ENCODE data around the gene KRT74.

Gene KRT74

DNA sequence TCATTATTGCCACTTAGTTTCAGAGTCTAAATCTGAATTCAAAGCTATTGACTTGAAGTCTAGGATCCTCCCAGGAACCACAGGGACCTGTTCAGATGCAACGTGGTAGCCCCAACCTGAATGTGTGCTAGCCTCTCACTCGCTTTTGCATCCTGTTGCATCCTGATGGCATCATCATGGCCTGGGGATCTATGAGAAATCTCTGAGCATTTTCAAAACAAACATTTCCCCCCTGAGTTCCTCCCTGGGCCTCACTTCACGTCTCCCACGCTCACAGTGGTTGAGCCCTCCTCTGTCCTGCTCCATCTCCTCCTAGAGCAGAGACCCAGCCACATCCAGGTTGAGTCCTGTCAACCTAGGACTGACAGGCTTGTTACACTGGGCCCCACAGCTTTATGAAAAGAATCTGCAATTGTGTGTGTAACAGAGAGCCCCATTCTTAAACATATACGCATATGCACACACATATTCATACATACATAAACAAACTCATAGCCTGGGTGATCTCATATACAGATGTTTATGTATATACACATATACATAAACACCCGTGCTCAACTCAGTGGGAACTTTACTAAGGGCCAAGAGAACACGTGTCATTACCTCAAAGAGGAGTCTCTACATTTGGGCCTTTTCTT, 33.1 kb upstream of the KRT74 start:
- no peak for DNase-seq (ENCODE audit: low read depth, low spot score)
- no peak for TF ChIP-seq POLR2AphosphoS5 (IDR thresholded peaks at IDR 0.05; ENCODE audit: borderline replicate concordance, low read depth, low read length)
- TF ChIP-seq EZH2 (IDR thresholded peaks at IDR 0.05): no peak
- no peak for TF ChIP-seq FOXP2 (optimal IDR thresholded peaks at IDR 0.05; ENCODE audit: control extremely low read depth, extremely low read length, insufficient read depth)
- H3K27ac ChIP-seq: no peak overlapping the region
- no peaks in the 10 kb centered on the region for H3K36me3 ChIP-seq (ENCODE audit: insufficient read depth, low read length)
- no peak overlapping the region for H3K4me3 ChIP-seq
- H3K9me3 ChIP-seq (ENCODE audit: low read depth, low read length): no peaks in the 10 kb centered on the region
- no peak overlapping the region for H3K9ac ChIP-seq (ENCODE audit: insufficient read length)

DNA sequence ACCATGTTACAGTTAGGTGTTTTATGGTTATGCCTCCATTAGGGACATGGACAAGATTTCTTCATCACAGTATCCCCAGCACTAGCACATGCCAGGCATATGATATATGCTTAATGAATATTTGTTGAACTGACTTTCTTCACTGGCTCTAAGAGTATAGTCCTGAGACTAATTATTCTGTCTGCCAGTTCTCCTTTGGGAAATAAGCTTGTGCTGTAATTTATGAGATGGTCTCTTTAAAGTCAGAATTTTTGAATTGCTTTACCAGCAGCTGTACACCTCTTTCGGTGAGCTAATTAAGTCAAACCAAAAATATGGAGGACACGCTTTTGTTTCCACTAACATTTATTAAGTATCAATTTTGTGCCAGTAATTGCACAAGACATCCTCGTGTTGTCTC, 32.5 kb upstream of the KRT74 start:
- no peak overlapping the region for H3K4me3 ChIP-seq
- H3K9ac ChIP-seq (ENCODE audit: insufficient read length): no peak overlapping the region
- no peak for TF ChIP-seq EZH2 (IDR thresholded peaks at IDR 0.05)
- no peak for TF ChIP-seq POLR2AphosphoS5 (IDR thresholded peaks at IDR 0.05; ENCODE audit: borderline replicate concordance, low read depth, low read length)
- no peak for TF ChIP-seq FOXP2 (optimal IDR thresholded peaks at IDR 0.05; ENCODE audit: control extremely low read depth, extremely low read length, insufficient read depth)
- no peaks in the 10 kb centered on the region for H3K9me3 ChIP-seq (ENCODE audit: low read depth, low read length)
- no peaks in the 10 kb centered on the region for H3K36me3 ChIP-seq (ENCODE audit: insufficient read depth, low read length)
- no peak for DNase-seq (ENCODE audit: low read depth, low spot score)
- H3K27ac ChIP-seq: no peak overlapping the region

DNA sequence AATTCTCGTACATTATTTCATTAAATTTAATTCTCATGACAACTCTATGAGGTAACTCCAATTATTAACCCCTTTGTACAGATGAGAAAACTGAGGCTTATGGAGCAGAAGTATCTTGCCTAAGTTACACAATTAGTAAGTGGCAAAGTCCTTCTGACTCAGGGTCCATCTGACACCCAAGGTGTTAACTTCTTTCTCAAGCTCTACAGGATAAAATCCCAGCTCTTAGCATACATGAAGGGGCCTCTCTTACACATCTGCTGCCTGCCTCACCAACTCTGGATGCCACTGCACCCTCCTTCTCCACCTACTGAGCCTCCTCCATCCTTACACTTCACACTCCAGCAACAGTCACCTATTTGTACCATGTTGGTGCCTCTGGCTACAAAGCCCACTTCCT, 31.9 kb upstream of the KRT74 start:
- DNase-seq (ENCODE audit: low read depth, low spot score): no peak
- Histone ChIP-seq H3K9ac (ENCODE audit: insufficient read length) (no peak overlapping the region), H3K4me3 (no peak overlapping the region), H3K9me3 (ENCODE audit: low read depth, low read length) (no peaks in the 10 kb centered on the region), H3K27ac (no peak overlapping the region), H3K36me3 (ENCODE audit: insufficient read depth, low read length) (no peaks in the 10 kb centered on the region)
- no peak for TF ChIP-seq FOXP2 (optimal IDR thresholded peaks at IDR 0.05; ENCODE audit: control extremely low read depth, extremely low read length, insufficient read depth)

DNA sequence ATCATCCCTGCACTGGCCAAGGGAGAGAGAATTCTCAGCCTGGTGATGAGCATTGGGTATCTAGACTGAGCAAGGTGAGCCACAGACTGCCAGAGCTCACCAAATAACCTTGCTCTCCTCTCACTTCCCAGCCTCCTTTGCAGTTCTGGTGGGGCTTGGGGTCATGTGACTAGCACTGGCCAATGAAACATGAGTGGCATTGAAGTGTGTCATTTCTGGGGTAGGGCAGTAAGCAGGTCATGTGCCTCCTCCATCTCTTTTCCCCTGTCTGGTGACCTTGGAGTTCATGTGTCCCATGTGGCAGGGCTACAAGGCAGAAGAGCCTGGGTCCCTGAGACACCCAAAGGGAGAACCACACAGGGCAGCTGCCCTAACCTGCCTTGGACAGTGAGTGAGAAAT, 31.2 kb upstream of the KRT74 start:
- H3K27ac ChIP-seq: no peak overlapping the region
- no peaks in the 10 kb centered on the region for H3K36me3 ChIP-seq (ENCODE audit: insufficient read depth, low read length)
- no peak overlapping the region for H3K9ac ChIP-seq (ENCODE audit: insufficient read length)
- no peak for DNase-seq (ENCODE audit: low read depth, low spot score)
- H3K9me3 ChIP-seq (ENCODE audit: low read depth, low read length): no peaks in the 10 kb centered on the region
- no peak overlapping the region for H3K4me3 ChIP-seq
- TF ChIP-seq POLR2AphosphoS5 (IDR thresholded peaks at IDR 0.05; ENCODE audit: borderline replicate concordance, low read depth, low read length) (no peak), EZH2 (IDR thresholded peaks at IDR 0.05) (no peak), FOXP2 (optimal IDR thresholded peaks at IDR 0.05; ENCODE audit: control extremely low read depth, extremely low read length, insufficient read depth) (no peak)

DNA sequence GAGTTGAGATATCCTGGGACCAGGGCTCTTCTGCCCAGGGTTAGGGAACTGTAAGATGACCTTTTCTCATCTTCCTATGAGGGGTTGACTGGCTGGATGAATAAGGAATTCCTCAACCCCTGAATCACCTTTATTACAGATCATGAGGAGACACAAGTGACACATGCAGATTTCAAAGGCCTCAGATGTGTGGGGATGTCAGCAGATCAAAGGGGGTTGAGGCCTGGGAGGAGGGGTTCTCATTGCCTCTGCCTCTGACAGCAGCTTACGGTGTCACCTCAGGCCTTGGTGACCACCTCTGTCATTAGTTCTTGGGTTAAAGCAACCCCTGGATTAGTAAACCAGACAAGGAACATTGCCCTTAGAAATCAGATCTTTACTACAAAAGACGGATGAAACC, 29.7 kb upstream of the KRT74 start:
- TF ChIP-seq POLR2AphosphoS5 (IDR thresholded peaks at IDR 0.05; ENCODE audit: borderline replicate concordance, low read depth, low read length): no peak
- no peak for TF ChIP-seq EZH2 (IDR thresholded peaks at IDR 0.05)
- no peak for TF ChIP-seq FOXP2 (optimal IDR thresholded peaks at IDR 0.05; ENCODE audit: control extremely low read depth, extremely low read length, insufficient read depth)
- H3K4me3 ChIP-seq: no peak overlapping the region
- DNase-seq (ENCODE audit: low read depth, low spot score): no peak
- H3K36me3 ChIP-seq (ENCODE audit: insufficient read depth, low read length): no peaks in the 10 kb centered on the region
- no peak overlapping the region for H3K27ac ChIP-seq
- H3K9ac ChIP-seq (ENCODE audit: insufficient read length): no peak overlapping the region
- no peaks in the 10 kb centered on the region for H3K9me3 ChIP-seq (ENCODE audit: low read depth, low read length)

DNA sequence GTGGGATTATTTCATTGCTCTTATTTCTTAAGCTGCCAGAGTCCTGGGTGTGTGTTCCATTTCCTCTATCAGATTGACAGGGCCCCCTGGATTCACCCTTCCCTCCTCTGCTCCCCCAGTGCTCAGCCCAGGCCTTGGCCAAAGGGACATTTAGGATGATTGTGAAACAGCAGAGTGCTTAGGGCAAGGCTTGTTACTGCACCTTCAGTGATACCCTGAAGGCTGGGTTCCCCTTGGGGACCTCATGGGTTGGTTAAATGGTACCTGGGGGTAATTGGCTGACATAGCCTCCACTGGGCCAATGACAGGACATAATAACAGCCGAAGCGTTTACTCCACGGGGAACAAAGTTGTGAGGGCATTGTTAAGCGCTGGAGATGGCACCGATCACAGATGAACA, 28.9 kb upstream of the KRT74 start:
- TF ChIP-seq EZH2 (IDR thresholded peaks at IDR 0.05) (no peak), FOXP2 (optimal IDR thresholded peaks at IDR 0.05; ENCODE audit: control extremely low read depth, extremely low read length, insufficient read depth) (no peak), POLR2AphosphoS5 (IDR thresholded peaks at IDR 0.05; ENCODE audit: borderline replicate concordance, low read depth, low read length) (no peak)
- Histone ChIP-seq H3K9ac (ENCODE audit: insufficient read length) (no peak overlapping the region), H3K9me3 (ENCODE audit: low read depth, low read length) (no peaks in the 10 kb centered on the region), H3K36me3 (ENCODE audit: insufficient read depth, low read length) (no peaks in the 10 kb centered on the region), H3K4me3 (no peak overlapping the region), H3K27ac (no peak overlapping the region)
- DNase-seq (ENCODE audit: low read depth, low spot score): no peak

DNA sequence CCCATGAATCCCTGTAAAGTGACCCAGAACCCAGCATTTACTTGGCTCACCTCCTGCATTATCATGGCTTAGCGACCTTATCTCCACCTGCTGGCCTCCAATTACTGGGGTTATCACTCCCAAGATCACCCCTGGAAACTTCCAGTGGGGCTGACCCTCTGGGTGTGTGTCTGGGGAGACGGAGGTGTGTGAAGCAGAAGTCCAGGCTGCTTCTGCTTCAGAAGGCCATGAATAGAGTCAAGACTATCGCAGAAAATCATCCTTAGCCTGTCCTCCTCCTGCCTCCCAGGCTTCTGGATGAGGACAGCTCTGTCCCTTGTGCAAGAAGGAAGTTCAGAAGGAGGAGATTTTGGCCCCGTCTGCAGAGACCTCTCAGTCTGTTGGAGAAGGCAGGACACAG, 28.0 kb upstream of the KRT74 start:
- Histone ChIP-seq H3K9me3 (ENCODE audit: low read depth, low read length) (no peaks in the 10 kb centered on the region), H3K4me3 (no peak overlapping the region)
- no peak for DNase-seq (ENCODE audit: low read depth, low spot score)

DNA sequence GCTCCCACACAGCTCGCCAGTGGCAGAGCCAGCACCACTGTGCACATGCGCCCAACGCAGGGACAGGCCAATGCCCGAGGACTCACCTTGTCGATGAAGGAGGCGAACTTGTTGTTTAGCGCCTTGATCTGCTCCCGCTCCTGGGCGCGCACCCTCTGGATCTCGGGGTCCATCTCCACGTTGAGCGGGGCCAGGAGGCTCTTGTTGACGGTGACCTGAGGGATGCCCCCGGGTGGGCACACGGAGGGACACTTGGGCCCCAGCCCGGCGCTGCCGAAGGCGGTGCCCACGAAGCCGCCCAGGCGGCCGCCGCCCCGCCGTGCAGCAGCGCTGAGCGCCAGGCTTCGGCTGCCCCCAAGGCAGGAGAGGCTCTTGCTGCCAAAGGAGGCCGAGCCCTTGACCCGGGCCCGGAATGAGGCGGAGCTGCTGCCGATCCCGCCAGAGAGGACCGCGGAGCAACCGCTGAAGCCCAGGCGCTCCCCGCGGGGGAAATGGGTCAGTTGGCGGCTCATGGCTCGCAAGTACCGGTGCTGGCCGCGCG, 27.4 kb upstream of the KRT74 start, which contains the start of gene KRT72:
Gene KRT72 (minus strand): TSS at position 523 of the 541 bp plus-strand sequence. CDS start 11 bp downstream, at position 512.
- Histone ChIP-seq H3K4me3 (no peak within 1 kb of the TSS), H3K27ac (no peak within 1 kb of the TSS), H3K9ac (ENCODE audit: insufficient read length) (no peak within 1 kb of the TSS), H3K9me3 (ENCODE audit: low read depth, low read length) (no peaks in the 10 kb centered on the region), H3K36me3 (ENCODE audit: insufficient read depth, low read length) (no peaks in the 10 kb centered on the region)
- no peak for DNase-seq (ENCODE audit: low read depth, low spot score)
- TF ChIP-seq EZH2 (IDR thresholded peaks at IDR 0.05) (no peak), POLR2AphosphoS5 (IDR thresholded peaks at IDR 0.05; ENCODE audit: borderline replicate concordance, low read depth, low read length) (no peak), FOXP2 (optimal IDR thresholded peaks at IDR 0.05; ENCODE audit: control extremely low read depth, extremely low read length, insufficient read depth) (no peak)

More for the DNA sequence above, 28.0 kb upstream of the KRT74 start:
- no peaks in the 10 kb centered on the region for H3K36me3 ChIP-seq (ENCODE audit: insufficient read depth, low read length)
- no peak overlapping the region for H3K9ac ChIP-seq (ENCODE audit: insufficient read length)
- H3K27ac ChIP-seq: no peak overlapping the region
- TF ChIP-seq EZH2 (IDR thresholded peaks at IDR 0.05): no peak
- TF ChIP-seq FOXP2 (optimal IDR thresholded peaks at IDR 0.05; ENCODE audit: control extremely low read depth, extremely low read length, insufficient read depth): no peak
- TF ChIP-seq POLR2AphosphoS5 (IDR thresholded peaks at IDR 0.05; ENCODE audit: borderline replicate concordance, low read depth, low read length): no peak

DNA sequence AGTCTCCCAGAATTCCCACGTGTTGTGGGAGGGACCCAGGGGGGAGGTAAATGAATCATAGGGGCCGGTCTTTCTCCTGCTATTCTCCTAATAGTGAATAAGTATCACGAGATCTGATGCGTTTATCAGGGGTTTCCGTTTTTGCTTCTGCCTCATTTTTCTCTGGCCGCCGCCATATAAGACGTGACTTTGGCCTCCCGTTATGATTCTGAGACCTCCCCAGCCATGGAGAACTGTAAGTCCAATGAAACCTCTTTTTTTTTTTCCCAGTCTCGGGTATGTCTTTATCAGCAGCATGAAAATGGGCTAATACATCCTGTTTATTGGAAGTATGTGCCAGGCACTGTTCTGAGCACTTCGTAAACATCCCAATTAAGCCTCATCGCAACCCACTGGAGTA, 26.8 kb upstream of the KRT74 start:
- Histone ChIP-seq H3K36me3 (ENCODE audit: insufficient read depth, low read length) (no peaks in the 10 kb centered on the region), H3K9me3 (ENCODE audit: low read depth, low read length) (no peaks in the 10 kb centered on the region), H3K9ac (ENCODE audit: insufficient read length) (no peak overlapping the region), H3K27ac (no peak overlapping the region), H3K4me3 (no peak overlapping the region)
- DNase-seq (ENCODE audit: low read depth, low spot score): no peak
- no peak for TF ChIP-seq EZH2 (IDR thresholded peaks at IDR 0.05)
- no peak for TF ChIP-seq FOXP2 (optimal IDR thresholded peaks at IDR 0.05; ENCODE audit: control extremely low read depth, extremely low read length, insufficient read depth)
- no peak for TF ChIP-seq POLR2AphosphoS5 (IDR thresholded peaks at IDR 0.05; ENCODE audit: borderline replicate concordance, low read depth, low read length)

Measured in SK-N-MC (cell line).